Prostate gland (tissue), 2 donors: Measurements from ENCODE around the gene RPL7A. TPM values are rescaled to one million over a fixed set of nuclear protein-coding genes. Genes with fewer than 3 reads are reported as not detected.
A peak's percentile ranks its signal among the peaks of the same experiment; 100 is the strongest.

Experiments
- DNase-seq: peaks from one replicate; pipeline ENCODE4 v3.0.0-alpha.2; 2019; ENCODE audit warnings: low spot score
- H3K27ac ChIP-seq, 2 donors: fragments of 200-600 bp; sonication (generic); 2 replicates each; pipeline ENCODE4 v1.5.1; 2017 to 2019
- H3K27me3 ChIP-seq: fragments of 200-600 bp; sonication (generic); replicated peaks from 2 replicates; pipeline ENCODE4 v1.5.1; 2019; ENCODE audit not compliant: insufficient read depth
- H3K36me3 ChIP-seq, 2 donors: fragments of 200-600 bp; sonication (generic); 1 replicate in 1 of 2; 2 replicates in 1 of 2; pipeline versions ENCODE4 v1.5.1 to v1.8.1; 2017 to 2019
- H3K4me1 ChIP-seq: fragments of 200-600 bp; sonication (generic); replicated peaks from 2 replicates; pipeline ENCODE4 v1.5.1; 2019
- H3K4me3 ChIP-seq, 2 donors: fragments of 200-600 bp; sonication (generic); 2 replicates each; pipeline ENCODE4 v1.5.1; 2017 to 2019
- H3K9me3 ChIP-seq: fragments of 200-600 bp; sonication (generic); 2 replicates; pipeline ENCODE4 v1.5.1; 2017
- POLR2A ChIP-seq: fragments of 450-650 bp; IDR thresholded peaks from one replicate; pipeline ENCODE4 v1.6.1; 2016; ENCODE audit warnings: antibody characterized with exemption, mild to moderate bottlenecking
- POLR2AphosphoS5 ChIP-seq: sonication (generic); formaldehyde crosslinking; IDR thresholded peaks from one replicate; pipeline ENCODE4 v1.6.1; 2017; ENCODE audit warnings: antibody characterized with exemption
- WGBS: methylation state at CpG from one replicate; pipeline ENCODE4 v1.1.5; 2018; 5-methylcytosine and 5-hydroxymethylcytosine counted together
- intact Hi-C: fragments of 100-400 bp; cut with DNase I; formaldehyde crosslinking; loops from one replicate; pipeline ENCODE4 v1.14.2; 2022
- total RNA-seq, 2 donors: library from RNA; depleted of rRNA; stranded (reverse); fragments of >200 nt; gene quantifications; one replicate each; pipeline ENCODE4 v1.1.0, GENCODE V29; 2016
- TF ChIP-seq, protein P1 (sequence below), 4 experiments: fragments of 200-600 bp in 2 of 4; fragments of 450-650 bp in 2 of 4; sonication (generic) in 2 of 4; IDR thresholded peaks; 1 replicate in 3 of 4; 2 replicates in 1 of 4; pipeline ENCODE4 v1.5.1; 2016 to 2019; ENCODE audit warnings: antibody characterized with exemption in 4 of 4, mild to moderate bottlenecking in 2 of 4, moderate library complexity in 2 of 4

Gene RPL7A
- total RNA-seq, 2 donors from 2014 or later = 1,667 to 2,501 TPM

DNA sequence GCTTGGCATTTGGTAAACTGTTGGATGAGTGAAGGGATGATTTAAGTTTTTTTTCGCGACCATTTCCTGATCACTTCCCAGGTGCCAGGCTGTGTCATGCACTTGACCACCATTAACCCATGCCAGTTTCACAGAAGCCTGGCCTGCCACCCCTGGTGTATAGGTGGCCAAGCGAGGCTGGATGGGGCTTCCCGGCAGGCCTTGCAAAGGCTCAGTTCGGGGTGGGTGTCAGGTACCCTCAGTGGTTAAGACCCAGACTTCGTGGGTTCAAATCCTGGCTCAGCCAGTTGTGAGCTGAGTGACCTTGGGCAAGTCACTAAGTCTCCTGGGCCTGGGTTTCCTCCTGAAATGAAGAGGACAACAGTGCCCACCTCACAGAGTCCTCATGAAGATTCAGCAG, 2.4 kb upstream of the RPL7A start:
- no peaks in the 10 kb centered on the region for H3K9me3 ChIP-seq
- H3K4me3 ChIP-seq = no peak overlapping the region
- H3K36me3 ChIP-seq = peaks cover 11 to 30% of the 10 kb centered on the region in 2 donors
- TF ChIP-seq POLR2A (no peak), POLR2AphosphoS5 (no peak)
- TF ChIP-seq, protein P1, sequence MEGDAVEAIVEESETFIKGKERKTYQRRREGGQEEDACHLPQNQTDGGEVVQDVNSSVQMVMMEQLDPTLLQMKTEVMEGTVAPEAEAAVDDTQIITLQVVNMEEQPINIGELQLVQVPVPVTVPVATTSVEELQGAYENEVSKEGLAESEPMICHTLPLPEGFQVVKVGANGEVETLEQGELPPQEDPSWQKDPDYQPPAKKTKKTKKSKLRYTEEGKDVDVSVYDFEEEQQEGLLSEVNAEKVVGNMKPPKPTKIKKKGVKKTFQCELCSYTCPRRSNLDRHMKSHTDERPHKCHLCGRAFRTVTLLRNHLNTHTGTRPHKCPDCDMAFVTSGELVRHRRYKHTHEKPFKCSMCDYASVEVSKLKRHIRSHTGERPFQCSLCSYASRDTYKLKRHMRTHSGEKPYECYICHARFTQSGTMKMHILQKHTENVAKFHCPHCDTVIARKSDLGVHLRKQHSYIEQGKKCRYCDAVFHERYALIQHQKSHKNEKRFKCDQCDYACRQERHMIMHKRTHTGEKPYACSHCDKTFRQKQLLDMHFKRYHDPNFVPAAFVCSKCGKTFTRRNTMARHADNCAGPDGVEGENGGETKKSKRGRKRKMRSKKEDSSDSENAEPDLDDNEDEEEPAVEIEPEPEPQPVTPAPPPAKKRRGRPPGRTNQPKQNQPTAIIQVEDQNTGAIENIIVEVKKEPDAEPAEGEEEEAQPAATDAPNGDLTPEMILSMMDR (IDR thresholded peaks at IDR 0.05) = no peak
- no peaks in the 10 kb centered on the region for H3K27me3 ChIP-seq
- intact Hi-C loops = no loop called here
- no peak for DNase-seq
- WGBS = 92% methylated on average over 6 of the region's 6 CpGs
- no peak overlapping the region for H3K27ac ChIP-seq
- peaks cover 19% of the 10 kb centered on the region for H3K4me1 ChIP-seq

DNA sequence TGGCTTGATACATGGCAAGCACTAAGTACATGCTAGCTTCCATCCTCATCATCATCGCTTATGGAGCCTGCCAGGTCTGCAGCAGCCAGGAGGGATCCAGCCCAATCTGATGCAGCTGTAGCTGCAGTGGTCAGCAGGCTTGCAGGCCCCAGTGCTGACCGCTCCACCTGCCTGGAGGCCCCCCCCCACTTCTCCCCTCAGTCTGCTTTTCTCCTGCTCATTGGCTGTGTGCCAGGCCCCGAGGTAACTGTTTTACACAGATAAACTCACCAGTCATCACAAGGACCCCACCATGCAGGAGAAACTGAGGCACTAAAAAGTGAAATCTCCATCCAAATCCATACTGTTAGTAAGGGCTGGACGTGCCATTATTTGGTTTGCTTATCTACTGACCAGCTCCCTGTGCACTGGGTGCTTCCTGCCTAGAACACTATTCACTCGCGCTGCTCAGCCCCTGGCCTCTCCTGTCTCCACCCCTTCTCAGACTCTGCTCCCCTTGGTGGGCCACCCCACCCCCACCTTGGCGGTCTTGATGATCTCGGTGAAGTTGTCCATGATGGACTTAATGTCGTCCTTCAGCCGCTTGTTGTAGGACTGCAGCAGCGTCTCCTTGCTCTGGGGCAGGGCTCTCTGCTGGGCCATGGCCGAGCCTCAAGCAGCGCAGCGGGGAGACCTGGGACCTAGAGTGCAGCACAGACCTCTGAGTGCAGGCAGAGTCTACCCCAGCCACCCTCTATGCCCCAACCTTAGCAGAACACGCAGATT, 1.8 kb upstream of the RPL7A start:
- intact Hi-C loops = no loop called here
- peak overlapping the region in 1 of 2 donors; percentile 96 for H3K4me3 ChIP-seq

DNA sequence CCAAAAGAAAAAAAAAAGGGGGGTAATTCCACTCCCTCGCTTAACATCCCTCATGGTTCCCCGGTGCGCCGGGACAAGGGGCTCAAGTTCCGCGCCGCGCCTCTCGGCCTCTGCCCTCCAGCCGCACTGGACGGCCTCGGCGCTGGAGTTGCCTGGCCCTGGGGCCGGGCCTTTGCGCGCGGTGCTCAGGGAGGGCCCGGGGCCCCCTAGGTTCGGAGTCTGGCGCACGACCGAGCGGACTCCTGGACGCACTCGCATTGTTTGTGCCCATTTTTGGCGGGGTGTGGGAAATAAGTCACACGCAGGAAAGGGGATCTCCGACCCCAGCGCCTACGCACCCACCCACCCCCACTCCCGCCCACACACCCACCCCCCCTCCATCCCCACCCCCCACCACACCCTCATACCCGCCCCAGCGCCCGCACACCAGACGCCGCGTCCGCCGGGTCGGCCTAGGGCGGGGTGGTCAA, 468 bp upstream of the RPL7A start:
- no peak for DNase-seq

More for the DNA sequence above, 1.8 kb upstream of the RPL7A start:
- TF ChIP-seq POLR2A (no peak), POLR2AphosphoS5 (no peak)
- TF ChIP-seq, protein P1 (IDR thresholded peaks at IDR 0.05) = no peak
- Histone ChIP-seq H3K27me3 (no peaks in the 10 kb centered on the region), H3K4me1 (peaks cover 19% of the 10 kb centered on the region), H3K27ac (peak overlapping the region in 1 of 2 donors; percentile 88), H3K9me3 (no peaks in the 10 kb centered on the region), H3K36me3 (peaks cover 11 to 34% of the 10 kb centered on the region in 2 donors)
- DNase-seq = no peak
- 55% methylated on average over 13 of the region's 15 CpGs for WGBS

DNA sequence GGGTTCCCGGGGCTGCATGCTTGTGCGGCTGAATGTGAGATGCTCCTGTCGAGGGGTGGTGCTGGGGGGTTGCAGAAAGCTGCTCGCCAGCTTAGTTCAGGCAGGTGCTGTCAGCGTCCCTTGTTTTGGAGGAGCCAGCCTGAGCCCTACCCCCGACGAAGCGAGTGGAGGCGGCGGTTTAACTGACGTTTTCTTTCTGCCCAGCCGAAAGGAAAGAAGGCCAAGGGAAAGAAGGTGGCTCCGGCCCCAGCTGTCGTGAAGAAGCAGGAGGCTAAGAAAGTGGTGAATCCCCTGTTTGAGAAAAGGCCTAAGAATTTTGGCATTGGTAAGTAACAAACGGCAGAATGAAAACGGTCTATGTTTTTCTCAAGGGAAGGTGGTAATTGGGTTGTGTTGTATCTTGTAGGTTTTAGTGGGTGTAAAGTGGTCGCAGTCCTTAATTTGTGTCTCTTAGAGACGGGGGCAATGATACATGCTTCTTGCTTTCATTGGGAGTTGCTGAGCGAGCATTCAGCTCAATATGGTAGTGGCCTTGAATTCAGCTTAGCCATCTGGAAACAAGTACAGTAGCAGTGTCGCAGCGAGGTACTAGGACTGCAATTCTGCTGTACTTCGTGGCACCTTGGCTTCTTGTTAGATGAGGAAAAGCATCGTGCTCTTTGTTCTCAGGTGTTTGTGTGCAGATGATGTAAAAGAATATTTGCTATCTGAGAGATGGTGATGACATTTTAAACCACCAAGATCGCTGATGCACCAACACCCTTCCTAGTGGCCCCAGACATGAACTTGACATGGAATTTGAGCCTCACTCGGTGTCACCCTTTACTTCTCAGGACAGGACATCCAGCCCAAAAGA, 928 bp downstream of the RPL7A start:
- Histone ChIP-seq H3K9me3 (no peaks in the 10 kb centered on the region), H3K36me3 (peaks cover 12 to 20% of the 10 kb centered on the region in 2 donors), H3K27ac (peak overlapping the region; percentile 88 to 89), H3K27me3 (no peaks in the 10 kb centered on the region), H3K4me1 (peaks cover 19% of the 10 kb centered on the region), H3K4me3 (peak overlapping the region; percentile 96)
- intact Hi-C loops = no loop called here
- TF ChIP-seq POLR2A (no peak), POLR2AphosphoS5 (no peak)
- TF ChIP-seq, protein P1 (IDR thresholded peaks at IDR 0.05) = no peak
- DNase-seq = no peak
- 17% methylated on average over 25 of the region's 25 CpGs for WGBS

More for the DNA sequence above, 468 bp upstream of the RPL7A start:
- Histone ChIP-seq H3K27ac (peak overlapping the region; percentile 88 to 89), H3K27me3 (no peaks in the 10 kb centered on the region), H3K4me3 (peak overlapping the region; percentile 96), H3K36me3 (peaks cover 16 to 32% of the 10 kb centered on the region in 2 donors), H3K9me3 (no peaks in the 10 kb centered on the region), H3K4me1 (peaks cover 19% of the 10 kb centered on the region)
- WGBS = under 1% methylated on average over 37 of the region's 41 CpGs
- TF ChIP-seq, protein P1 (IDR thresholded peaks at IDR 0.05) = no peak
- TF ChIP-seq POLR2A (no peak), POLR2AphosphoS5 (no peak)
- intact Hi-C loops = no loop called here
